Measurements from ENCODE around the gene PHF3.

PHF3 gene

DNA sequence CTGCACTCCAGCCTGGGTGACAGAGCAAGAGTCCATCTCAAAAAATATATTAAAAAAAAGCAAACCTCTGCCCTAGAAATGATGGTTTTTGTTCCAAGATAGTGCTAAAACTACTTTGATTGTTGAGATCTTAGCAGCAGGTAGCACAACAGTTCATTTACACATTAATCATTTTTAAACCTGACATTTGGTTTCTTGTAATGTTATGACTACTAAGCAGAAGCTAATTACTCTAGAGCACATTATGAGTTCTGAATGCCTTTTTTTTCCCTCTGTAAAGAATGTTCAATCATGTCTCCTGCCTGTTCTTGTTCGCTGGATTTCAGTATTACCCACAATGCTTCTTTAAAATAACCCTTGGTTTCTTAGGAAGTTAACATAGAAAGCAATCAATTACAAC, 24.7 kb upstream of the PHF3 start:
- DNase-seq (ENCODE audit: insufficient read length) (no peak), FAIRE-seq (no peak)
- TF ChIP-seq TAF1 (IDR thresholded peaks at IDR 0.05; ENCODE audit: borderline replicate concordance, low read depth, low read length): no peak
- no peak for TF ChIP-seq POLR2AphosphoS5 (IDR thresholded peaks at IDR 0.05; ENCODE audit: low read depth, low read length)
- no peak for TF ChIP-seq POLR2A (IDR thresholded peaks at IDR 0.05; ENCODE audit: low read depth, low read length)

DNA sequence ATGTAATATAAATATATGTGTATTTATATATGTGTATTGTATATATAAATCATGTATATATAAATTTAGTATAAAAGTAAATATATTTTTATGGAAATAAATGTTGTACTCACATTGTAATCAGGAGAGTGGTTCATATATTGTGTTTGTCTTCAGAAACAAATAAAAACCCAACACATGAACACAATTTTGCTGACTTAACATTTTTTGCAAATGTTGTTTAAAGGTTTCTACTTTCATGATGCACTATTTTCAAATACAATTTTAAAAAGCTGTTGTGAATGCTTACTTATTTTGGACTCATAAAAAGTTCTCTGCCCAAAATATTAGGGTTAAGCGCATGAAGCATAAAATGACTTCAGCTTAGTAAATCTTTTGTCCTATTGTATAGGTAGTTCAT, 24.0 kb upstream of the PHF3 start:
- DNase-seq (ENCODE audit: insufficient read length): no peak
- no peak for TF ChIP-seq POLR2A (IDR thresholded peaks at IDR 0.05; ENCODE audit: low read depth, low read length)
- no peak for TF ChIP-seq TAF1 (IDR thresholded peaks at IDR 0.05; ENCODE audit: borderline replicate concordance, low read depth, low read length)
- TF ChIP-seq POLR2AphosphoS5 (IDR thresholded peaks at IDR 0.05; ENCODE audit: low read depth, low read length): no peak
- FAIRE-seq: no peak

DNA sequence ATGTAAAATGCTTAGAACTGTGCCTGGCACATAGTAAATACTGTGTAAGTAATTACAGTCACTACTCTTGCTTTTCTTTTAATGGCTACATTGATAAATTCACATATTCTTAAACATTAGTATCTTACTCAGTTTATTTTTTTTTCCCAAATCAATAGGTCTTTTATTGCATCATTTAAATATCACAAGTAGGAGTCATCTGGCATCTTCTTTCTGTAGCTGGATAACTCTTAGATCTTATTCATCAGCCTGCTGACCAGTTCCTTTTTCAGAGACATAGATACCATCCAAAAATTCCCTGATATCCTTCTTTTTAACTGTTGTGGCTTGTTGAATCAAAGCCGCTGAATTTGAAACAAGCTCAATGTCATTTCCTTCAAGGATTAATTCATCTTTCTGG, 20.0 kb upstream of the PHF3 start:
- FAIRE-seq (no peak), DNase-seq (ENCODE audit: insufficient read length) (no peak)
- TF ChIP-seq POLR2A (IDR thresholded peaks at IDR 0.05; ENCODE audit: low read depth, low read length) (no peak), POLR2AphosphoS5 (IDR thresholded peaks at IDR 0.05; ENCODE audit: low read depth, low read length) (no peak), TAF1 (IDR thresholded peaks at IDR 0.05; ENCODE audit: borderline replicate concordance, low read depth, low read length) (no peak)

DNA sequence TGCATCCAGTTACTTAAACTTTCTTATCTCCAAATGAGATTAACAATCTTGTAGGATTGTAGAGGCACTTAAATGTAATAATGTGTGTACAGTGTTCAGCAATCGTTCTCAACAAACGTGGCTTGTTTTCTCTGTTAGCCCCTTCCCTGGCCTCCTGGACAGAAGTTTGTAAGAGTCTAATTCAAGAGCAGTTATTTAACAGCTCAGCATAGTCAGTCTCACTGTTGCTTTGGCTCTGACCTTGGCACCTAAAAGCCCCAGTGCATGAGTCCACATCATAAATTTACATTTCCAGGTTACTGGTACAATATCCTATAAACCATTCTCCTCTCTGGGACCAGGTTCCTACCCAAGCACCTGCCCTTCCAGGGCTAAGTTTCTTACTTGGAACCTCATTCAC, 11.5 kb upstream of the PHF3 start:
- FAIRE-seq: no peak
- TF ChIP-seq POLR2AphosphoS5 (IDR thresholded peaks at IDR 0.05; ENCODE audit: low read depth, low read length) (no peak), POLR2A (IDR thresholded peaks at IDR 0.05; ENCODE audit: low read depth, low read length) (no peak), TAF1 (IDR thresholded peaks at IDR 0.05; ENCODE audit: borderline replicate concordance, low read depth, low read length) (no peak)
- DNase-seq (ENCODE audit: insufficient read length): no peak

DNA sequence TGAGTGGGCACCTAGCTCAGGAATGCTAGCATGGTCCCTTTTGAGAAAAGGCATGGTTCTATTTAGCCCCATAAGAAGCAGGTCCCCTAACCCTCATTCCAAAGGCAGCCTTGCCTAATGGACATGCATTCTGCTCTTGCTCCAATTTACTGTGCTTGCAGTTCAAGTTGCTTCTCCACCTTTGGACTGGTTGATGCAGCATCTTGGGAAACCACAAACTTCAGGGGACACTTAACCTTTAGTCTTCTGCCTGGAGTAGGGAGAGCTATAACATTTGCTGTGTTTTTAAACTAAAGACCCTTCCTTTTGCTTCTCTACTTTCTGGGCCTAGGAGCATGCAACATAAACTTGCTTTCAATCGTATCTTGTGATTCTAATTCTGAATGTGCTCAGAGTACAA, 5.1 kb upstream of the PHF3 start:
- FAIRE-seq (no peak), DNase-seq (ENCODE audit: insufficient read length) (no peak)
- no peak for TF ChIP-seq TAF1 (IDR thresholded peaks at IDR 0.05; ENCODE audit: borderline replicate concordance, low read depth, low read length)
- no peak for TF ChIP-seq POLR2A (IDR thresholded peaks at IDR 0.05; ENCODE audit: low read depth, low read length)
- TF ChIP-seq POLR2AphosphoS5 (IDR thresholded peaks at IDR 0.05; ENCODE audit: low read depth, low read length): no peak

DNA sequence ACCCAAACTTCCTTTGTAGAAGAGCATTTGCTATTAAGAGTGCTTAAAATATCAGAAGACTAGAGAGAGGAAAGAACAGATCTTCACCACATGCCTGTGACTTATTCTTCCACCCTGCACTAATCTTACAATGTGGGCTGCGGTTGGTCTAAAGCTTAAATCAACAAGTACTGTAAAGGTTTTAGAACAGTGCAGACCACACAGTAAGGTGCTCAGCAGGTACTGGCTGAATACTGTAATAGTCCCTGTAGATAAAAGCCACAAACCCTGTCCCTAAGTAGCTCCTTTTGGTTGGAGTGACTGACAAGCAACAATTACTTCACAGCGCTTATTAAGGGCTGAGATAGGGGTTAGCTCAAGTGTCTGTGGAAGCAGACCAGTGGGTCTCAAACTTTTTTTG, 972 bp upstream of the PHF3 start:
- no peak for TF ChIP-seq POLR2A (IDR thresholded peaks at IDR 0.05; ENCODE audit: low read depth, low read length)
- no peak for TF ChIP-seq POLR2AphosphoS5 (IDR thresholded peaks at IDR 0.05; ENCODE audit: low read depth, low read length)
- TF ChIP-seq TAF1 (IDR thresholded peaks at IDR 0.05; ENCODE audit: borderline replicate concordance, low read depth, low read length): no peak
- DNase-seq (ENCODE audit: insufficient read length) (no peak), FAIRE-seq (no peak)

DNA sequence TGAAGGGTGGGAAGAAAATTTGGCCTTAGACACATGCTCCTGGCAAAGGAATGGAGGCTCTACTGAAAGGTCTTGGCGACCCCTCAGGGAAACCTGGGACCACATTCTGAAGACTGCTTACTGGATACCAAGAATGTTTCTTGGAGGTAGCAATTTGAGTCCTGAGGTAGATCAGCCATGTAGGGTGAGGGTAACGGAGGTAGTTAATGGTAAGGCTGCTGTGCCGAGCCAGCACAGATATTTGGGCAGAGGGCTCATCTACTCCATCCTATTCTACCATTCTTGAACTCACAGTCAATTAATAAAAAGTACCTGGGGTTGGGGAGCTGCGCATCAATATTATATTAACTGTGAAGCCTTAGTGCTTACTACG, 401 bp upstream of the PHF3 start:
- TF ChIP-seq POLR2AphosphoS5 (IDR thresholded peaks at IDR 0.05; ENCODE audit: low read depth, low read length): no peak
- no peak for TF ChIP-seq POLR2A (IDR thresholded peaks at IDR 0.05; ENCODE audit: low read depth, low read length)
- no peak for TF ChIP-seq TAF1 (IDR thresholded peaks at IDR 0.05; ENCODE audit: borderline replicate concordance, low read depth, low read length)
- no peak for FAIRE-seq
- DNase-seq (ENCODE audit: insufficient read length): no peak

DNA sequence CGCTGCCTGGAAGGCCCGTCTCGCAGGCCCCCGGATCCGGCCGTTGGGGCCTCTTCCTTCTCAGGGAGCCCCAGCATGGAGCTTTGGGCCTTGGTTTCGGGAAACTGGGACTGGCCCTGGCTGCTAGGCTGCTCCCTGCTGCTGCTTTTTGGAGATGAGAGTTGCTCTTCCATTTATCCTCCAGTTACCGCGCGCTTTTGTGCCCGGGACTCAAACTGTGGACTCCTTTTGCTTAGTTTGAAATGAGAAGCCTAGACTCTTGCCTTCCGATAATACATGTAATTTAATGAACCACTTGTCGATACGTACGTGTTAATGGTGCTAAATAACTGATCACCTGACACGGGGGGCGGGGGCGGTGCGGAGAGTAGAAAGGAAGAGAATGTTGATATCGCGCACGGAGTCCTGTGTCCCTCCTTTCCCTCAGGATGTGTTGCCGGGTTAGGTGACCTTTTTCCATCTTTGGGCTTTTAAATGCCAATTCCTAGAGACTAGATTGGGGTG, 968 bp downstream of the PHF3 start:
- DNase-seq (ENCODE audit: insufficient read length): no peak

DNA sequence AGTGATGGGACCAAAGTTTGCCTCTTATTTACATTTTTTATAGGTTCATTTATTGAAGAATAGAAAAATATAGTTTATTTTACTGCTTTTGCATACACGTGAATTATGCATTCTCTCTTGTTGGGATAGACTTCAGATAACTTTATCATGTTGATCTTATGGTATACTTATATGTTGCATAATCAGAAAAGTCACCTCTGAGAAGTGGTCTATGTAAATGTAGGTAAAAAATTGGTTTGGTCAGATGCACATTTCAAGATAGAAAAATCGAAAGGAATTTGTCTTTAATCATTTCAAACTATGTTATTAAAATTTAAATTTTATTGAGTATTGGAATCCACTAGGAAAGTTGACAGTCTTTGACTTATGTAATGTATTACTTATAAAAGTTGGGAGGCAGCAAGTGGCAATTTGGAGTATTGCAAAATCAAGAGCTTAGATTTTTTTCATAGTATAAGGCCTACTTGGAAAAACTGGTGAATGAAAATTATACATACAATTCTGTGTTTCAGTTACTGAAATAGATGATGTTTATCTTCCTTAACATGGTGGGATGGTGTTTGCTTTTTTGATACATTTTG, 2.4 kb downstream of the PHF3 start:
- FAIRE-seq (no peak), DNase-seq (ENCODE audit: insufficient read length) (no peak)
- no peak for TF ChIP-seq POLR2A (IDR thresholded peaks at IDR 0.05; ENCODE audit: low read depth, low read length)
- no peak for TF ChIP-seq TAF1 (IDR thresholded peaks at IDR 0.05; ENCODE audit: borderline replicate concordance, low read depth, low read length)
- TF ChIP-seq POLR2AphosphoS5 (IDR thresholded peaks at IDR 0.05; ENCODE audit: low read depth, low read length): no peak

More for the DNA sequence above, 968 bp downstream of the PHF3 start:
- FAIRE-seq: peak; percentile 76
- TF ChIP-seq POLR2A (IDR thresholded peaks at IDR 0.05; ENCODE audit: low read depth, low read length) (no peak), TAF1 (IDR thresholded peaks at IDR 0.05; ENCODE audit: borderline replicate concordance, low read depth, low read length) (no peak), POLR2AphosphoS5 (IDR thresholded peaks at IDR 0.05; ENCODE audit: low read depth, low read length) (no peak)

DNA sequence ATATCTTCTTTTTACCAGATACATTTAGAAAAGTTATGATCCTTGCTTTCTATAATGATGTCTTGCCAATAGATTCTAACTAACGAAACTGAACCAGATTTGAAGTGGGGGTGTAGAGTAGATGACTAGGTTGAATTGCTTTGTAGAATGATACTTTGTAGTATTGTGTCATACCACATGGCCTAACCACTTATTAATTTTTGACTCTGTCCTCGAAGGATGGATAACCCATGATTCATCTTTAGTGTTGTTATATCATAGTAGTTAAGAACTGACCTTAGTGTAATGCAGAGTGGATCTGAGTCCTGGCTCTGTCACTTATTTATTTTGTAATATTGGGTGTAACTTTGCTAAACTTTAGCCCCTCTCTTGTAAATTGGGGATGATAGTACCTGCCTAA, 4.5 kb downstream of the PHF3 start:
- DNase-seq (ENCODE audit: insufficient read length): no peak
- TF ChIP-seq TAF1 (IDR thresholded peaks at IDR 0.05; ENCODE audit: borderline replicate concordance, low read depth, low read length) (no peak), POLR2AphosphoS5 (IDR thresholded peaks at IDR 0.05; ENCODE audit: low read depth, low read length) (no peak), POLR2A (IDR thresholded peaks at IDR 0.05; ENCODE audit: low read depth, low read length) (no peak)
- no peak for FAIRE-seq

DNA sequence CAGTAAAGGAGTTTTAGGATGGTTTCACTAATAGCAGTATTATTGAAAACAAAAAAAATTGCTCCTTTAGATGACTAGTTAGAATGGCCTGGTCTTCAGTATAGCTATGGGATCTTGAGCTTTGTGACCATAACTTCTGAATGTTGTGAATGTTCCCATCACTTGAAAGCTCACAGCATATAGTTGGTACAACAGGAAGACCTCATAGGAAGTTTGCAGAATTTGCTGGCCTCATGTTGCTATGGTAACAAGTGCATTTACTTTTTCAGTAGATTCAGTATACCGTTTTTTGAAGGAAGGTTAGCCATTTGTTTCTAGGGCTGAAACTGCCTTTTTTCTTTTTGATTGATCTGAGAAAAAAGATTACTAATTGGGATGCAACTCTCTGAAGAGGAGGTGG, 8.3 kb downstream of the PHF3 start:
- FAIRE-seq: peak; percentile 77
- TF ChIP-seq POLR2AphosphoS5 (IDR thresholded peaks at IDR 0.05; ENCODE audit: low read depth, low read length) (no peak), TAF1 (IDR thresholded peaks at IDR 0.05; ENCODE audit: borderline replicate concordance, low read depth, low read length) (no peak), POLR2A (IDR thresholded peaks at IDR 0.05; ENCODE audit: low read depth, low read length) (no peak)
- no peak for DNase-seq (ENCODE audit: insufficient read length)

DNA sequence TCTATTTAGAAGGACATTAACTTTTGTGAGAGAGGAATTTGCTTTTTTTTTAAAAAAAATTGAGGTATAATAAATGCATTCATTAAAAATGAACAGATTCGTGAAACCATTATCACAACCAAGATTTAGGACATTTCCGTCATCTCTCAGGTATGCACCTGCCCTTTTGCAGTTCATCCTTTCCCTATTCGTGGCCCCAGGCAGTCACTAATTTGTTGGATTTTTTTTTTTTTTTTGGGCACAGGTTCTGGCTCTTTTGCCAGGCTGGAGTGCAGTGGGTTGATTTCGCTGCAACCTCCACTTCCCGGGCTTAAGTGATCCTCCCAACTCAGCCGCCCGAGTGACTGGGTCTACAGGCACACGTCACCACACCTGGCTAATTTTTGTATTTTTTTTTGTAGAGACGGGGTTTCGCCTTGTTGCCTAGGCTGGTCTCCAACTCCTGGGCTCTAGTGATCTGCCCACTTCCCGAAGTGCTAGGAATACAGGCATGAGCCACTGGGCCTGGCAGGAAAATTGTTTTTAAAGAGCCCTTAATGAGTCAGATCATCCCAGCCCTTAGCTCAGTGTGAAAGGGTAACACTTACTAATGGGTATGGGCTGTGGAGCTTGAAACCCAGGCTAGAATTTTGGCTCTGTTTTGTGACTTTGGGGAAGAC, 9.2 kb downstream of the PHF3 start:
- no peak for DNase-seq (ENCODE audit: insufficient read length)
- FAIRE-seq: no peak
- TF ChIP-seq TAF1 (IDR thresholded peaks at IDR 0.05; ENCODE audit: borderline replicate concordance, low read depth, low read length): no peak
- TF ChIP-seq POLR2A (IDR thresholded peaks at IDR 0.05; ENCODE audit: low read depth, low read length): no peak
- TF ChIP-seq POLR2AphosphoS5 (IDR thresholded peaks at IDR 0.05; ENCODE audit: low read depth, low read length): no peak

Data from GM12892 (cell line).